ENCODE measurements around the gene BUB3. TPM values are rescaled to one million over a fixed set of nuclear protein-coding genes. Genes with fewer than 3 reads are reported as not detected.

BUB3 gene, protein sequence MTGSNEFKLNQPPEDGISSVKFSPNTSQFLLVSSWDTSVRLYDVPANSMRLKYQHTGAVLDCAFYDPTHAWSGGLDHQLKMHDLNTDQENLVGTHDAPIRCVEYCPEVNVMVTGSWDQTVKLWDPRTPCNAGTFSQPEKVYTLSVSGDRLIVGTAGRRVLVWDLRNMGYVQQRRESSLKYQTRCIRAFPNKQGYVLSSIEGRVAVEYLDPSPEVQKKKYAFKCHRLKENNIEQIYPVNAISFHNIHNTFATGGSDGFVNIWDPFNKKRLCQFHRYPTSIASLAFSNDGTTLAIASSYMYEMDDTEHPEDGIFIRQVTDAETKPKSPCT
- total RNA-seq = 186 and 187 TPM in 2 replicates

DNA sequence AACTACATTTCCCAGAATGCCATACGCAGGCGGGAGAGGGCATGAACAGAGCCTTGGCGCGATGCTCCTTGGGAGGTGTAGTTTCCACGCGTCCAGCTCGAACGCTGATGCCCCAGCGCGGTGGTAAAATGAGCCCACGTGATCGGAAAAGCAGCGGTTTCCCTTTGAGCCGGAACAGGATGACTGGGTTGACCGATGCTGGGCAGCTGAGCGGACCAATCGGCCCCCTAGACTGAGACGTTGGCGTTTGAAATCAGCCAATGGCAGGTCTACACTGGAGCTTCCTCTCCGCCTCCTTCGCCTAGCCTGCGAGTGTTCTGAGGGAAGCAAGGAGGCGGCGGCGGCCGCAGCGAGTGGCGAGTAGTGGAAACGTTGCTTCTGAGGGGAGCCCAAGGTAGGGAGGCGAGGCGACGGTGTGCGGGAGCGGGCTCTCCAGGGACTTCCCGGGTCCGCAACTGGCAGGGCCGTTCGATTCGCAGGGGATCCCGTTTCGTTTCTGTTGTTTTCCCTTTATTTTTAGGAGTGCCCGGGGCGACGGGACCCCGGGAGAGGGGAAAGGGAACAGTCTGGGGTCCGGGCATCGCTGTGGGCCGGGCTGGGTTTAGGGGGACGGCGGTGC lies at the start of gene BUB3:
BUB3 (plus strand) TSS at position 311 of the 619 bp plus-strand sequence. CDS start 516 bp downstream, outside the sequence.
- intact Hi-C loops (cut with micrococcal nuclease) = loop anchor here (1.0 to 5.0 kb wide), 14 partner anchors 8 to 1762 kb away; partner anchors contain the start of genes ATE1, C10orf88, FAM24B and IKZF5

DNA sequence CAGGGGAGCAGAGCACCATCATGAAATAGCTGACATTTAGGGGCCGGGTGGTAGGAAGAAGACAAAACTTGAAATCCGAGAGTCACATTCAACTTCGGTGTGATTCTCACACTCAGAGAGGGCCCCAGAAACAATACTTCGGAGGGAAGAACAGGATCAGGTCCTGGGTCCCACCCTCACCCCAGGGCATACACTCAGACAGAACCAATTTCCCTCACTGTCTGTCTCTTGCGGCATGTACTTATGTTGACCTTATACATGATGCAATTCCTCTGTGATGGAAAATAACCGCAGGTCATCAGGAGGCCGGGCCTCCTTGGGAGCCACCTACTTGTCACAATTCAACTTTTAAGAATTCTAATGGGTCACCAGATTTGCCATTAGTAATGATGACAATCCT lies 44.7 kb upstream of the BUB3 start:
- intact Hi-C loops (cut with micrococcal nuclease) = no loop called here

DNA sequence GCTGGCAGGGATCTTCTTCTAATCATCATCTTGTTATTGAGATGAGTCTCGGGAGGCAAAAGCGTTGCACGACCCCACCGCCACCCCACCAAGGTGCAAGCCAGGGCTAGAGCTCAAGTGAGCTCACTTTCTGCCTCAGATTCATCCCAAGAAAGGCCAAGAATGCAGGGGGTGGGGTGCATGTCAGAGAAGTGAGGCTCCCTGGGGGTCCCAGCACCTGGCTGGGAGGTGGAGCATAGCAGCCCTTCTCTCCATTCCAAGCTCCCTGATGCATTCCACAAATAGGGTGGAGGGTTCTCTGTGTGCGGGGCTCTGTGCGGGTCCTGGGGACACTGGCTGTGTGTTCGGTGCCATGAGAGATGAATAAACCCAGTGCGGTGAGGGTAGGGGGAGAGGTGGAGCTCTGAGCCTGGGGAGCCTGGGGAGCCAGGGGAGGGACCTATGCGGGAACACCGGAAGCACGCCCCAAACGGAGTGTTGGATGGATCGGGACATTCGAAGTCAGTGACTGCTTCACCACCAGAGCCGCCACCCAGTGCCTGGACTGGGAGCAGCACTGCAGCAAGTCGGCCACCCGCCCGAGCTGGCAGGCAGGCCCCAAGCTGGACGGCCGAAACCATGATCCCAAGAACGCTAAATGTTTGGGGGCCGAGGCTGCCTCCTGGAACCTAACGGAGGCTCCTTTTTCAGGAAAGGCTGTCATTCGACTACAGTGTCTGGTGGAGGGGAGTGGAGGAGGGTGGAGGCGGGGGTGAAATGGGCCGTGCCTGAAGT lies 36.4 kb upstream of the BUB3 start:
- intact Hi-C loops (cut with micrococcal nuclease) = no loop called here

DNA sequence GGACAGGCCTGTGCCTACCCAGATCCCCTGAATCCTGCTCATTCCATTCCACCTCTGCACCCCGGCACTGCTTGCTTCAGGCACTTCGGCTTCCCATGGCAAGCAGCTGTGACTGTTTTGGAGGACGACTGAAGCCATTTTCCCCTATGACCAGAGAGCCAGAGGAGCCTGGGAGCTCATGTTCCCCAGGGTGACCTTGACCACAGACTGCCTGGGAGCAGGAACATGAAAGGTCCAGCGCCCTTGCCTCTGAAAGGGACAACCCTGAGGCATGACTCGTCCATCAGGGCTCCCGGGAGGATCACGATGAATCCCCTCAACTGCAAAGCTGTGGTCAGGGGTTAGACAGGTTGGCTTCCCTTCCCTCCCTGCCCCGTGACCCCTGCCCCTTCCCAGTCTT lies 35.1 kb upstream of the BUB3 start:
- intact Hi-C loops (cut with micrococcal nuclease) = no loop called here

DNA sequence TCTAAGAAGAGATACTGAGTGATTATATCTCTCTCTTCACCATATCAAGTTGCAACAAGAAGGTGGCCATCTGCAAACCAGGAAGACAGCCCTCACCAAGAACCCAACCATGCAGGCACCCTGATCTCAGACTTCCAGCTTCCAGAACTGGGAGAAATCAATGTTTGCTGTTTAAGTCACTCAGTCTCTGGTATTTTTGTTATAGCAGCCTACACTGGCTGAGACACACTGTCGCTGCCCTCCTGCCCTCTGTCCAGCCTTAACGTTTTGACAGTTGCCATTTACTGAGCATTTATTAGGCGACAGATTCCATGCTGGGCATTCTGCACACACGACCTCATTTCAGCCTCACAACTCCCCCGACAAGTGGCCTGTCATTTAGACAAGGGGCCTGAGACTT lies 28.0 kb upstream of the BUB3 start:
- intact Hi-C loops (cut with micrococcal nuclease) = no loop called here

DNA sequence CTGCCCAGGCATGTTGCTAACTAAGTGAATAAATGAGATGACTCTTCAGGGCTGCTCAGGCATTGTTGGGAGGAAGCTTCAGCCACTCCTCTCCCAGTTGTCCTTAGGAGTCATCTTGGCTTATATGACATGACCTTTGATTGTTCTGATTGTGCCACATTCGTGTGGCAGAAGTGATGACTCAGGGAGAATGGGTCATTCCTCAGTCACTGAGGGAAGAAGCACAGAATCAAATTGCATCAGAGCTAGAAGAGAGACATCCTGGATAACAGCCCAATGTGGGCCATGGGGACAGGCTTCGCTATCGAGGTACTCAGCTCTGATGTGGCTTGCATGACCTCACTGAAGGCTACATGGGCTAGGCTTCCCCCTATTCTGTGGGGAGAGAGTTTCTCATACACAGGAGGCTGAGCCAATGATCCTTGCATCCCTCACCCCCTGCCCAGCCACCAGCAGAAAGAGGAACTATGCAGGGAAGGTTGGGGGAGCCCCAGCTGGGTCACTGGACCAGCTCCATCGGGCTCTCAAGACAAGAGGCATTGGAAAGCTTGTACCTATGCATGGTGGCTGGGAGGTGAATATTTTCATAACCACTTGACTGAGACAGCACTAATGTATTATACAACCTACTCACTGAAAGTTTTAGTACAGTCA lies 24.5 kb upstream of the BUB3 start:
- intact Hi-C loops (cut with micrococcal nuclease) = no loop called here

DNA sequence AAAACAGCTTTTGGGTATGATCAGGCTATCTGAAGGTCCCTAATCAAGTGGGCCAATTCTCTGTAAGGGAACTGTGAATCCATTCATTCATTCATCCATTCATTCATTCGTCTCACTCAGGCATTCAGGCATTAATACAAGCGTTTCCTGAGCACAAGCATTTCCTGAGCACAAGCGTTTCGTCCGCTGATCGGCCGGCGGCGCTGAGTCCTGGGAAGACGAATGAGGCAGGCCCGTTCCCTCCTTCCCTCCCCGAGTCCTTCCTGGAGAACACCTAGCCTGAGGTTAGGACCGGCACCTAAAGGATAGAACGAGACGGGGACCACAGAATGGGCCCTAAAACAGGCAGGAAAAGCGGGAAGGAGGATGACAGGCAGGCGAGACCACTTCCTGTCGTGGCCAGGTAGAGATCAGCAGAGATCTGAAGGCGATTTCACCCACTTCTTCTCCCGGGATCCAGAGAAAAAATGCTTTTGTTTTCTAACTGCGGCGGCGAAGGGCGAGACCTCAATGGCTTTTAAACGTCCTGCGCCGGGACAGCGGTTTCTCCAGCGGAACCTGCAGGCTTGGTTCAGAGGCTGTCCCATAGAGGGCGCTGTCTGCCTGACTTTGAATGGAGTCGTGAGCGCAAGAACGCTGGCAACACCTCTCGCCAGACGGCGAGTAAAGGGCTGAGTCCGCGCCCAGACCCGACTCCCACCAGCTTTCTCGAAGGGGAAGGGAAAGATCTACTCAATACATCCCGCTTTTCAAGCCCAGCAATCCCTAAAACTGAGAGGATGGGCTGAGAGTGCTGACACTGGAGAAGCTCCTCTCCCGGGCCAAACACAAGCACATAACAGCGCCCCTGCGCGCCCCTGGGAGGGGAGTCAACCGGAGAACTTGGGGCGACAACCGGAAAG lies 21.4 kb upstream of the BUB3 start:
- intact Hi-C loops (cut with micrococcal nuclease) = loop anchor here (1.0 to 2.0 kb wide), 5 partner anchors 9 to 426 kb away; partner anchors contain the start of gene HMX2

DNA sequence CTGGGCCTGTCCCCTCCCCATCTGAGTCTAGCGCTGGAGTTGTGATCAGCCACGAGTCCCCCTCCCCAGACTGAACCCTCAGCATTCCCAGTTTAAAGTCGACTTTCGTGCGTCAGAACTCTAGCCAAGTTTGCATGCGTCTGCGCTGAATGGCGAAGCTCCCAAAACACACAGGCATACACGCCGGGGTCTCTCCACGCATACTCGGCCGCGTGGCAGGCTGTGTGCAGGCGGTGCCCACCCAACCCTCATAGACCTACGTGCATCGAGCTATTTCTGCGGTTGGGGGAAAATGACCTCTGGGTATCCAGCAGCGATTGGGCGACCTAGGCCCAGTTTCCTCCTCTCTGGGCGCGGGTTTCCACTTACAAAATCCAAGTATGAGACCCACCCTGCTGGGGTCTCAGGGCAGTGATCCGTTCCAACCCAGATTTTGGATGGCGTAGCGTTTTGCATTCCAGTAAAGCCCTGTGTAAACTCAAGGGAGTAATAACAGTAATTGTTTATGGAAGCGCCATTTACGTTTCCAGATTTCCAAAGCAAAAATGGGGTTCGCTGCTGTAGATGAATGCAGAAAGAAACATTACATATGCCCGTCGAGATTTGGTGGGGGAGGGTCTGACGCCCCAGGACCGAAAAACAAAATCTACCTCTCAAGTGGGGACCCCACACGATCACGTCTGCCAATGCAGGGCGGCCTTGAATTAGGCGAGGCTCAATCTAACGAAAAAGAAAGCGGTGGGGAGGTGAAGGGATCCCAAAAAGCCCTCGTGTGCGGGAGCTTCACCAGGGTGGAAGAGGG lies 20.5 kb upstream of the BUB3 start:
- intact Hi-C loops (cut with micrococcal nuclease) = loop anchor here (1.0 to 2.0 kb wide), 5 partner anchors 9 to 426 kb away; partner anchors contain the start of gene HMX2

DNA sequence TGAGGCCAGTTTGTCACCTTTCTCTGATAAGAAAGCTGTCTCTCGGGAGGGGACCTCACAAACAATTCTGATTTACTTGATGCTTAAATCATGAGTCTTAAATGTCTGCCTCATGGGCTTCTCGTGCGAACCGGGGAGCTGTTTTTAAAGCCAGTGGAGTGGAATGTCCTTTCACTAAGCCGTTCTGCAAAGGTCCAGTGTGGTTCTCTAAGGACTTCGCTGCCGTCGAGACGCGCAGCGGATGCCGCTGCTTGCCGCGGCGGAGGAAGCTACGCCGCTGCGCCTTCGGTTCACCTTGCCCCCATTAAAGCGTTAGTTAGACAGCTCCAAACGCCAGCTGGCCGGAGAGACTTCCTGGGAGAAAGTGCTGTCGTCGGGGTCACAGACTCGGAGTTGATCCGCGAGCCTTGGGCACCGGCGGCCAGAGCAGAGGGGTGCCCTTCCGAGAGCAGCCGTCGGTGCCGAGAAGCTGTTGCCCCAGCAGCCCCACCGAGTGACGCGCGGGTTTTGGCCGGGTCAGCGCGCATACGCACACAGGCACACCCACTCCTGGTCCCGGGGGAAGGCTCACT lies 19.8 kb upstream of the BUB3 start:
- intact Hi-C loops (cut with micrococcal nuclease) = no loop called here

DNA sequence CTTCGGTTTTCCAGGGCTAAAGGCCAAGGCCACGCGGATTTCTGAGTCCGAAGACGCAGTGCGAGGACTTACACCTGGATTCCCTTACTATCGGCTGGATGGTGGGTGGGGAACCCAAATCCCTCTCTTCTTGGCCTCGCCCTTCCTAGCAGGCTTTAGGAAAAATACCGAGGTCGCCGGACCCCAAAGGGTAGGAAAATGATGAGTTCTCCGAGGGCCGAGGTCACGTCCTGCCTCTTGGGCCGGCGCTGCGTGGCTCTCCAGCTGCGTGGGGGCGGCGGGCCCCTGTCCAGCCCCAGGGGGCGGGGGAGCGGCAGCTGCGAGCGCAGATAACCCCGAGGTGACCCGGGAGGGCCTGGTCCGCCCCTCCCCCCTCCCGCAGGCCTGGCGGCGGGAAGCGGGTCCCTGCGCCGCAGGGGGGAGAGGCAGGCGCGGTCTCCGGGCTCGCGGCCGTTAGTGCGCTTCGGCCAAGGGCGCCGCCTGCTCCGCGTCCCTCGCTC lies 19.2 kb upstream of the BUB3 start:
- intact Hi-C loops (cut with micrococcal nuclease) = loop anchor here (5.0 kb wide), 1 partner anchor 183 kb away; the partner anchor contains the start of gene C10orf88

DNA sequence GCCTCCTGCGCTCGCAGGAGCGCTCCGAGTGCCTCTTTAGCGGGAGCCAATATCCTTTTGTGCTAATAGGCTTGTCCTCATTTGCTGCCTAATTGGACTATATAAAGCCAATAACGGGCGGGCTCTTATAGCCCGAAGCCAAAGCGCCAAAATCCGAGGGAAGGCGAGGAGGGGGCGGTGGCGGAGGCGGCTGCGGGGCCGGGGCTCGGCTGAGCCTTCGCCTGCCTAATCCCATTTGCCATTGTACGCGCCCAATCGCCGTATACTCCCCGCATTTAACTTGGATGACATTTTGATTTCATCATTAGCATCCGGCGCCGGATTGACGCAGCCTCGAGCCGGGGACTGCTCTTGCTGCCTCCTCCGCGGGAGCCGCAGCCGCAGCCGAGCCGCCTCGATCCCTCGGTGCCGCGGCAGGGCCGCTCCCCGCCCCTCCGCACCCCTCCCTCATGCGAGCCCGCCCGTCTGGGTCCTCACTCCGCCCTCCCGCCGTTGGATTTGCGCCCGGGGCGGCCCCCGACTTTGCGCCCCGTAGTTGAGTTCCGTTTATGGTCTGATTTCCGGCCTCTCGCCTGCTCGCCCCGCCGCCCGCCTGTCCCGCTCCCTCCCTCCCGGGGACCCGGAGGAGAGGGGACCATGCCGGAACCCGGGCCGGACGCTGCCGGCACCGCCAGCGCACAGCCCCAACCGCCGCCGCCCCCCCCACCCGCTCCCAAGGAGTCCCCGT lies 18.6 kb upstream of the BUB3 start, which contains the start of gene HMX3:
HMX3 (plus strand) TSS at position 556 of the 727 bp plus-strand sequence; CDS start at position 637, 81 bp downstream.
- intact Hi-C loops (cut with micrococcal nuclease) = loop anchor here (5.0 kb wide), 1 partner anchor 183 kb away; the partner anchor contains the start of gene C10orf88

DNA sequence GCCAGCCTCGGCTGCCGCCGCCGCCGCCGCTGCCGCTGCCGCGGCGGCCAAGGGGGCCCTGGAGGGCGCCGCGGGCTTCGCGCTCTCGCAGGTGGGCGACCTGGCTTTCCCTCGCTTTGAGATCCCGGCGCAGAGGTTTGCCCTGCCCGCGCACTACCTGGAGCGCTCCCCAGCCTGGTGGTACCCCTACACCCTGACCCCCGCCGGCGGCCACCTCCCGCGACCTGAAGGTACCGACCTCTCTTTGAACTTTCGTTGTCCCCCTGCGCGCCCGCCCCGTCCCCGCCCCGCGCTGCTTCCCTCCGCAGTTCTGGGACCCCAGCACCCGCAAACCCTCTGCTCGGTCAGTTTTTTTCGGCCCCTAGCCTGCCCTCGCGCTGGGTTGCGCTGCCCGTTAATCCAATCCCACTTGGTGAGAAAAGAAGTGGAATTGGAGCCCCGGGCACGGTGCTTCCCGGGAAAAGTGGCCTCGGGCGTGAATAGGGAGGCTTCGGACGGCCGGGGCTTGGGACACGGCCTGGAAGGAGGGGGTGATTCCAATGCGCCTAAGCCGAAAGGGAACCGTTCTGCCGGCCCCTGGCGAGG lies 17.9 kb upstream of the BUB3 start:
- intact Hi-C loops (cut with micrococcal nuclease) = loop anchor here (5.0 kb wide), 1 partner anchor 184 kb away; the partner anchor contains the start of gene C10orf88

DNA sequence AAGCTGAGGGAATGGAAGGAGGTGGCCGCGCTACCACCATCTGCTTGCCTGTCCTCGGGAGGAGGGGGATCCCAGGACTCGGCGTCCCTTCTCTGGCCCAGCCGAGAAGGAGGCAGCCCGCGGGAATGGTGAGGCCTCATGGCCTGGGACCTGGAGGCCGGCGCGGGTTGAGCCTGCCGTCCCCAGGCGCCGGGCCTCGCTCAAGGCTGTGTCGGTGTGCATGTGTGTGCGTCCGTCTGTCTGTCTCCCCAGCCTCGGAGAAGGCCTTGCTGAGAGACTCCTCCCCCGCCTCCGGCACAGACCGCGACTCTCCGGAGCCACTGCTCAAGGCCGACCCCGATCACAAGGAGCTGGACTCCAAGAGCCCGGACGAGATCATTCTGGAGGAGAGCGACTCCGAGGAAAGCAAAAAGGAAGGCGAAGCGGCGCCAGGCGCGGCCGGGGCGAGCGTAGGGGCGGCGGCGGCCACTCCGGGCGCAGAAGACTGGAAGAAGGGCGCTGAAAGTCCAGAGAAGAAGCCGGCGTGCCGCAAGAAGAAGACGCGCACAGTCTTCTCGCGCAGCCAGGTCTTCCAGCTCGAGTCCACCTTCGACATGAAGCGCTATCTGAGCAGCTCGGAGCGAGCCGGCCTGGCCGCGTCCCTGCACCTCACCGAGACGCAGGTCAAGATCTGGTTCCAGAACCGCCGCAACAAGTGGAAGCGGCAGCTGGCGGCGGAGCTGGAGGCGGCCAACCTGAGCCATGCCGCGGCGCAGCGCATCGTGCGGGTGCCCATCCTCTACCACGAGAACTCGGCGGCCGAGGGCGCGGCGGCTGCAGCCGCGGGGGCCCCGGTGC lies 17.2 kb upstream of the BUB3 start:
- intact Hi-C loops (cut with micrococcal nuclease) = loop anchor here (1.0 to 5.0 kb wide), 2 partner anchors 8 to 185 kb away; partner anchors contain the start of gene C10orf88

DNA sequence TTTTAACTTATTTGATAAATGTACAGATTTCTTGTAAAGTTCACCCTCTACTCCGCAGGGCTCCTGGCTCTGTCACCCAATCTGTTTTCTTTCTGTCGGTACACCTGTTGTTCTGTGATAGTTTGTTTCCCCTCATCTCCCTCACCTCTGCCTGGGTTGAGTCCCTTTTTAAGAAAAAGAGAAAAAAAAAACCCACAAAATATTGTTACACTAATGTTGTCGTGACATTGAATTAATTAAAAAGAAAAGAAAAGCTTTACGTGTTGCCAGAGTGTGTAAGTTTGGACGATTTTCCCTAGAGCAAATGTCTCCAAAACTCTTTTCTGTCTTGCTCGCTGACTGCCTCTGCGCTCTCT lies 15.1 kb upstream of the BUB3 start:
- intact Hi-C loops (cut with micrococcal nuclease) = loop anchor here (5.0 kb wide), 1 partner anchor 187 kb away; the partner anchor contains the start of gene C10orf88

DNA sequence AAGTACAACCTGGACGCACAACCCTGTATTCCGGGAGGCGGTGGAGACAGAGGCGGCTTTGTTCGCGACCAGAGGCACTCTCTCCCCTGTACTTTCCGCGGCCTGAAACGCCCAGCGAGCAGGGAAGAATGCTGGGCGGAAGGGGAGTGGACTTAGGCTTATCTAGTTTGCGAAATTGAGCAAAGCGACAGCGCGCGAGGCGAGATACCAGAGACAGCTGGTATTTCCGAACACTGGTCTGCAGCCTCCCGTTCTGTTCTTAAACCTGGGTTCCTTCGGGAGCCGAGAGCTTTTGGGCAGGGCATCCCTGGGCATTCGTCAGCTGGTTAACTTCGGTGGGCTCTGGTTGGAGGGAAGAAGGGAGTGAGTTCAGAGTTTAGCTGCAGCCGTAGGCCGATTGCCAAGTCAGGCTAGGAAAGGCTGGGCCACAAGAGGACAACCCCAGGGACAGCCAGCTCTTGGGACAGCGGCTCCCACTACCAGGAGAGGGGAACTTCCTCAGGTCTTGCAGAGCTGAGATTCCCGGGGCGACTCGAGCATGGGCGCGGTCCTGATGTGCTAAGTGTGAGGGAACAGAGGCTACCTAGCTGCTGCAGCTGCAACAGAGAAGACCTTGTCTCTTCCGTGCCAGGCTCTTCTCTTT lies 14.6 kb upstream of the BUB3 start:
- intact Hi-C loops (cut with micrococcal nuclease) = loop anchor here (1.0 to 5.0 kb wide), 2 partner anchors 12 to 187 kb away; partner anchors contain the start of gene C10orf88
